NCI-H526 treated with DMSO at 0.1 percent for 48 hours (cell line): ENCODE data around the gene LAMA2.

Source experiments
- DNase-seq: peaks from one replicate; lab custom pipeline; 2025; lab: John Stamatoyannopoulos, UW

The LAMA2 gene

DNA sequence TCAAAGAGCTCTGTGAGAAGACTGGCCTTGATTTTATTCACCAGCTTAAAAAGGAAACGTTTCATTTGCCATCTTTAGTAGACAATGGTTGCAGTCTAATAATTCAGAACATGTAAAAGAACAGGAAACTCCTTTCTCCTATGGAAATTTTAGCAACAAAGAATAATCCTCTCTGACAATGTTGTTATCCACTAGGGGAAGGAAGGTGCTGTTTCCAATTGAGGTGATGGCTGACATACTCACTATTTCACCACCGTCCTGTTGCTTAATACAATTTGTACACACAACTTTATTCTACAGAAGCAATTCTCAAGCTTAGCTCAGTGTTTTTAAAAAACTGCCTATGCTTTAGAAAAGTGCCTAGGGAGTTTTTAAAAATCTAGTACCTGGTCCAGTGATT lies 634.4 kb downstream of the LAMA2 start:
- DNase-seq, result no peak

GRCh38 chr6:129519750-129520149 lies 636.8 kb downstream of the LAMA2 start:
- DNase-seq, result no peak

DNA sequence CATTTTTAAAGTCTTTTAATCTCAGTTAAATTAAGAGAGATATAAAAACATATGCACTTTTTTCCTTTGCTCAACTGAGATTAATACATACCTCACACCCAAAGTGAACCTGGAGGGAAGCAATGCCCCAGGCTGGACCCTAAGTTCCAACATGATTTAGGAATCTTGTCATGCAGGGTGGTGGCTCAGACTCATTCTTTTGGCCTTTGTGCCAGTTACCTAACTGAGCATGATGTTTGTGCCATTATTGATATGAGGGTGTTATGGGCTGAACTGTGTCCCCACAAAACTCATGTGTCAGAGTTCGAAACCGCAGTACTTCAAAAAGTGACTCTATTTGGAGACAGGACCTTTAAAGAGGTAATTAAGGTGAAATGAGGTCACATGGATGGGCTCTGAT lies 639.0 kb downstream of the LAMA2 start:
- no peak for DNase-seq

DNA sequence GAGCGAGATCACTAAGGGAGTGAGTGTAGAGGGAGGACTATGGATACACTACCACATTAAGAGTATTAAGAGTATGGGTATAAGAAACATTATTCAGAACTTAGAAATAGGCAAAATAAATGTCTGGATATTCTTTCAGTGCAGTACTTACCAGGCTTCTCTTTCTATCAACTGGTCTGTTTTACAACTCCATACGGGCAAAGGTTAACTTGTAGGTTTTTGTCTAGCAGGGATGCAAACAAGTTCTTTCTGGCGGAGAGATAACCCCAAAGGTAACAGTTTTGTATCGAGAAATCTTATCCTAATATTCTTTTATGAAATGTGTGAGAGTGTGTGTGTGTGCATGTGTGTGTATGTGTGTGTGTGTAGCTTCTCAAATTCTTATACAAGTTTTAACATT lies 640.9 kb downstream of the LAMA2 start:
- no peak for DNase-seq

- no peak for DNase-seq
Measured at GRCh38 chr6:129525055-129525454, 642.1 kb downstream of the LAMA2 start.

- no peak for DNase-seq
Measured at GRCh38 chr6:129534926-129535325, 652.0 kb downstream of the LAMA2 start.

- DNase-seq, result no peak
Measured at GRCh38 chr6:129536271-129536670, 653.3 kb downstream of the LAMA2 start.

GRCh38 chr6:129539032-129539431 lies 656.1 kb downstream of the LAMA2 start:
- no peak for DNase-seq

DNA sequence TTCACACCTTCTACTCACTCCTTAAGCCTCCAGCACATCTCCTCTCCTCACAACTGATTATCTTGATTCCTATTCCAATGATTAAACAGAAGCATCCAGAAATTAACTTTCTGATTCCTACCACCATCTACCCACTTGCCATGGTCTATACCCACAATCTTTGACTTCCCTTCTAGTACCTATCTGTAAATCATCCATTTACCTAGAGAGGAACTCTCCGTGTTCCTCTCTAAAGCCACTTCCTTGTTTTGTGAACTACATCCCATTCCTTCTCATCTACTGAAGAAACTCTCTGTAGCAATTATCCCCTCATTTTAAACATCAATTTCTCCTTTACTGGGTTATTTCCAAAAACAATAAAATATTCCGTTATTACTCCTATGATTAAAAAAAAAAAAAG lies 659.8 kb downstream of the LAMA2 start:
- DNase-seq, result no peak

DNA sequence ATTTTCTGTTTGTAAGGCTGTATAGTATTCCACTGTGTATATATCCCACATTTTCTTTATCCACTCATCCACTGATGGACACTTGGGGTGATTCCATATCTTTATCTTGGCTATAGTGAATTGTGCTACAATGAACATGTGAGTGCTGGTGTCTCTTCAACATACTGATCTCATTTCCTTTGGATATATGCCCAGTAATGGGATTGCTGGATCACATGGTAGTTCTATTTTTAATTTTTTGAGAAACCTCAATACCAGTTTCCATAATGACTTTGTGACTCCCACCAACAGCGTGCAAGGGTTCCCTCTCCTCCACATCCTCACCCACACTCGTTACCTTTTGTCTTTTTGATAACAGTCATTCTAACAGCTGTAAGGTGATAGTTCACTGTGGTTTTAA lies 661.0 kb downstream of the LAMA2 start:
- DNase-seq, result no peak

DNA sequence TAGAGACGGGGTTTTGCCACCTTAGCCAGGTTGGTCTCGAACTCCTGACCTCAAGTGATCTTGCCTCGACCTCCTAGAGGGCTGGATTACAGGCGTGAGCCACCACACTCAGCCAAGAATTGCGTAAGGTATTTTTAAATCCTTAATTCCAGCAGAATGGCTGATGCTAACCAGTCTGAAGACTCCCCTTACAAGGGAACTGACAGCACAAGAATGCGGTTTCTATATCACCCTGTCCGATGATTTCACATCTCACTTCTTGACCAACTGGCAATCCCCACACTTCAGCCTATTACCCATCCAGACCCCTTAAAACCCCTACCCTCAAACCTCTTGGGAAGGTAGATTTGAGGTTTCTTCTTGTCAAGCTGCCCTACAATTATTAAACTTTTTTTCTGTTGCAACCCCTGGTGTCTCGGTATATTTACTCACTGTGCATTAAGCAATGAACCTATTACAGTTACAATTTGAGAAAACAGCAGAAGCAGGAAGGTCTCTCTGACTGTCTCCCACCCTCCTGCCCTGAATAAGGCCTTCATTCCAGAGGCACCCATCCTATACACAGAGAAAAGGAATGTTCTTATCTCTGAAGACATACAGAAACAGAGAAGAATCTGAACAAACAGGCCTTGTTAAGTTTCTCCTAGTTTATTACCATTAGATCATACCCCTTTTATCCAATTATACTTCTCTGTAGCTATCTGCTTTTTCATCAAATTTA lies 662.1 kb downstream of the LAMA2 start:
- no peak for DNase-seq

GRCh38 chr6:129546702-129547101 lies 663.8 kb downstream of the LAMA2 start:
- DNase-seq, result no peak

GRCh38 chr6:129551486-129551885 lies 668.5 kb downstream of the LAMA2 start:
- DNase-seq, result no peak

GRCh38 chr6:129552413-129552812 lies 669.5 kb downstream of the LAMA2 start:
- DNase-seq, result no peak

- DNase-seq, result no peak
Measured at GRCh38 chr6:129555206-129555832, 672.4 kb downstream of the LAMA2 start.

DNA sequence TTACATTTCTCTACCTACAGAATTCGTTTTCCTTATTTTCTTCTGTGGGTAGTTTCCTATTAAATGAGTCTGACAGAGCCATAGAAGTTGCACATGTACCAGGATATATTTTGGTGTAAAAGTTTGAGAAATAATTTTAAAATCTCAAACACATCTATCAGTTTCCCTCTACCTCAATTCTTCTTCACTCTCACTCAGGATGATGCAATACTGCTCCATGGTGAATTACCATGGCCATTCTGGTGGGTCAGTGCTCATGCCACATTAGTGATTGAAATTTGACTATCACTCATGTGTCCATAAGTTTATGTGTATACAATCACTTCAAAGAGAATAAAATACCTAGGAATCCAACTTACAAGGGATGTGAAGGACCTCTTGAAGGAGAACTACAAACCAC lies 675.3 kb downstream of the LAMA2 start:
- DNase-seq, result no peak

DNA sequence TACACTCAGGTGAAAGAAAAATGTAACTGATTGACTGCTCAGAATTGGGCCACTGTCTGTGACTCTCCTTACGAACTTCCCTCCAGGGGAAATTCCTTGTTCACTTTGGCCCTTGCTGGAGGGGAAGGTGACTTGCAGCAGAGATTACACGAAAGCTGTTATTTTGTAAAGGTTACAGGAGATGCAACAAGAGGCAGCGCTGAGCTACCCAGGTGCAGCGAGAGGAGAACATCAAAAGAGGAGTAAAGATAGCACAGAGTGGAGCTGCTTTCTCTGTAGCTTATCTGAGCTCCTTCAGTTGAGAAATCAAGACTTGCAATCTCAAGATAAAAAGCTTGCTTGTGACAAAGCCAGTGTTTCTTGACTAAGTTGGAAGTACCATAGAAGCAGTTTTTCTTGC lies 682.4 kb downstream of the LAMA2 start:
- DNase-seq, result no peak

GRCh38 chr6:129565811-129566210 lies 682.9 kb downstream of the LAMA2 start:
- no peak for DNase-seq
